ENCODE measurements around the gene UGT1A10. TPM values are rescaled to one million over a fixed set of nuclear protein-coding genes. Genes with fewer than 3 reads are reported as not detected.

The UGT1A10 gene
- polyA plus RNA-seq, 1 experiment = not detected

DNA sequence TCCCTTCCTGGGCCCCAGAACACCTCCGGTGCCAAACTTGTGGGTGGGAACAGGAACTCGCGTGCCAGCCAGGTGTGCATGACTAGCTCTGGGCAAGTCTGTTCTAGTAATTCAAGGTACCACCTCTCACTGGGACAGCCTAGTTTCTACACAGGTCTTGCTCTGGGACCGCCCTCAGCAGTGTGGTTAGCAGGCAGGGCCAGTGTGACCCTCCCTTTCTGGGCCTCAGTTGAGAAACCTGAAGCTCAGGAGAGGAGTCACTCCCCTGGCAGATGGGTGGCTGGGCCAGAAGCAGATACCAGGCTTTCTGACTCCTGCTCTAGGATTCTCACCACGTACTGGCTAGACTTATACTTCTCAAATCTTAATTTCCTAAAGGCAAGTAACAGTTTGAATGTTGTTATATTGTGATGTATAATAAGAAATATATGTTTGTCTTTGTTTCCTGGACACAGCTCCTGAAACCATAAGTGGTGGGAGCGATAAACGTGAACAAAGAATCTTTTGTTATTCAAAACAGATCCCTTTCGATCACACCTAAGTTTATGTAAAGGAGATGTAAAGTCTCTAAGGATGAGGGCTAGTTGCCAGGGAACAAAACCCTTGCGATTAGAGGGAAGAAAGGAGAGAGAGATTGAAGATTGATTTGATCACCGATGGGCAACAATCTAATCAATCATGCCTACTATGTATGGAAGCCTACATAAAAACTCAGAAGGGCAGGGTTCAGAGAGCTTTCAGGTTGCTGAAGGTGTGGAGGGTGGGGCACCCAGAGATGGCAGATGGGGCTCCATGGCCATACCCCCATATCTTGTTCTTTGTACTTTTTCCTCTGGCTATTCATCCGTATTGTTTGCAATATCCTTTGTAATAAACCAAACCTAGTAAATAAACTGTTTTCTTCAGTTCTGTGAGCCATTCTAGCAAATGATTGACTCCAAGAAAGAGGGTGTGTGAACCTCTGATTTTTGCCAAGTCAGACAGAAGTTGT lies 55.5 kb downstream of the UGT1A10 start:
- no peak for DNase-seq (ENCODE audit: low read depth)
- POLR2A ChIA-PET = no interaction called here
- Histone ChIP-seq H3K27me3 (ENCODE audit: control insufficient read depth, insufficient read depth, low read length) (no peaks in the 10 kb centered on the region), H3K4me3 (ENCODE audit: low read depth, low read length) (no peak overlapping the region), H3K36me3 (ENCODE audit: control insufficient read depth, insufficient read depth, low read length) (no peaks in the 10 kb centered on the region)
- CTCF ChIA-PET = interaction anchor here (1.8 kb wide), 1 partner anchor 11 kb away, joined by 6 read pairs; no protein-coding TSS in a partner anchor
- TF ChIP-seq CTCF (IDR thresholded peaks at IDR 0.05; ENCODE audit: insufficient read depth, low read depth, low read length) = no peak

DNA sequence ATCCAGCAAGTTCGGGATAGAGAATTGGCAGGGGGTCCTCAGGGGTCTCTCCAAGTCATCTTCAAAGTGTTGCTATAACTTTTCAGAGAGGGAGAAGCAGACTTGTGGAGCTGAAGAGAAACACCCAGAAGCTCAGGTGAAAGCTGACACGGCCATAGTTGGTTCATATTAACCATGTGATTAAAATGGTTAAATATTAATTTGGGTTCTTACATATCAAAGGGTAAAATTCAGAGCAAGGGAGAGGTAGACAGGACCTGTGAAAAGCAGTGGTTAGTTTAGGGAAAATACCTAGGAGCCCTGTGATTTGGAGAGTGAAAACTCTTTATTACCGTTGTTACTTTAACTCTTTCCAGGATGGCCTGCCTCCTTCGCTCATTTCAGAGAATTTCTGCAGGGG lies 56.4 kb downstream of the UGT1A10 start, which contains the start of gene UGT1A6:
UGT1A6 (plus strand) TSS at position 243 of the 400 bp plus-strand sequence; CDS start at position 358, 115 bp downstream.
- H3K4me3 ChIP-seq (ENCODE audit: low read depth, low read length) = no peak within 1 kb of the TSS
- no peaks in the 10 kb centered on the region for H3K27me3 ChIP-seq (ENCODE audit: control insufficient read depth, insufficient read depth, low read length)
- CTCF ChIA-PET = interaction anchor here (1.1 kb wide), 1 partner anchor 20 kb away, joined by 3 read pairs; the partner anchor contains the start of gene UGT1A5

DNA sequence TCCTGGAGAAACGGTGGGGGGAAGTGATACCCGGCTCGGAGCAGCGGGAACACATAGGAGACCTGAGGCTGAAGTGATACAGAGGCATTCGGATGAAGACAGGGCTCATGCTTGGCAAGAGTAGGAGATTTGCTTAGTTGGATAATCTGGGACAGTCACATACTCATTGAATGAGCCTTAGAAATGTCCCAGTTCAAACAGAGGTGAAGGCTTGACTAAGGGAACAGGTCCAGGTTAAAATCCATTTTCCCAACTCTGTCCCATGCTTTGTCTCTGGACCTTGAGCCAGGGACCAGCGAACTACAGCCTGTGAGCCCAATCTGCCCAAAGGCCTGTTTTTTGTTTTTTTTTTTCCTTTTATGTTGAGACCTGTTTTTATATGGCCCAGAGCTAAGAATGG lies 57.7 kb downstream of the UGT1A10 start:
- no peaks in the 10 kb centered on the region for H3K27me3 ChIP-seq (ENCODE audit: control insufficient read depth, insufficient read depth, low read length)
- ChIA-PET POLR2A (no interaction called here), CTCF (no interaction called here)
- H3K36me3 ChIP-seq (ENCODE audit: control insufficient read depth, insufficient read depth, low read length) = no peaks in the 10 kb centered on the region
- TF ChIP-seq CTCF (IDR thresholded peaks at IDR 0.05; ENCODE audit: insufficient read depth, low read depth, low read length) = no peak
- no peak for DNase-seq (ENCODE audit: low read depth)
- no peak overlapping the region for H3K4me3 ChIP-seq (ENCODE audit: low read depth, low read length)

More for the DNA sequence above, 56.4 kb downstream of the UGT1A10 start, which contains the start of gene UGT1A6:
- POLR2A ChIA-PET = no interaction called here
- DNase-seq (ENCODE audit: low read depth) = no peak
- no peak for TF ChIP-seq CTCF (IDR thresholded peaks at IDR 0.05; ENCODE audit: insufficient read depth, low read depth, low read length)
- no peaks in the 10 kb centered on the region for H3K36me3 ChIP-seq (ENCODE audit: control insufficient read depth, insufficient read depth, low read length)

DNA sequence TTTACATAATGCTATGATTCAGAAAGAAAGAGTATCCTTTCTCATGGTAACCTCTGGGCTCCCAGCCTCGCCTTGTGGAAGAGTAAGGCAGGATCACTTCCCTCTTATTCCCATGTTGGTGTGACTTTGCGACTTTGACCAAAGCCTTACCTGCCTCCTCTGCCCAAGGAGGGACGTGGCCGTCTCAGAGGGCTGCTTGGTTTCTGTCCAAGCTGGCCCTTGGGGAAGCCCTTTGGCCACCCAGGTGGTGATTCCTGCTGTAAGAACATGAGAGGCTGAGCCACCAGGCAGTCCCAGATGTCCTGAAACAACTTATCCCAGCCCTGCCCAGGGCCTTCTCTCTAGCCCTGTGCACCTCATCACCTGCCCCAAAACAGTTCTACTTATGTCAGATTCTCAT lies 62.5 kb downstream of the UGT1A10 start:
- H3K4me3 ChIP-seq (ENCODE audit: low read depth, low read length) = no peak overlapping the region
- no peaks in the 10 kb centered on the region for H3K36me3 ChIP-seq (ENCODE audit: control insufficient read depth, insufficient read depth, low read length)
- H3K27me3 ChIP-seq (ENCODE audit: control insufficient read depth, insufficient read depth, low read length) = no peaks in the 10 kb centered on the region
- CTCF ChIA-PET = interaction anchor here (1.8 kb wide), 1 partner anchor 12 kb away, joined by 7 read pairs; no protein-coding TSS in a partner anchor
- DNase-seq (ENCODE audit: low read depth) = no peak
- TF ChIP-seq CTCF (IDR thresholded peaks at IDR 0.05; ENCODE audit: insufficient read depth, low read depth, low read length) = no peak
- POLR2A ChIA-PET = no interaction called here

DNA sequence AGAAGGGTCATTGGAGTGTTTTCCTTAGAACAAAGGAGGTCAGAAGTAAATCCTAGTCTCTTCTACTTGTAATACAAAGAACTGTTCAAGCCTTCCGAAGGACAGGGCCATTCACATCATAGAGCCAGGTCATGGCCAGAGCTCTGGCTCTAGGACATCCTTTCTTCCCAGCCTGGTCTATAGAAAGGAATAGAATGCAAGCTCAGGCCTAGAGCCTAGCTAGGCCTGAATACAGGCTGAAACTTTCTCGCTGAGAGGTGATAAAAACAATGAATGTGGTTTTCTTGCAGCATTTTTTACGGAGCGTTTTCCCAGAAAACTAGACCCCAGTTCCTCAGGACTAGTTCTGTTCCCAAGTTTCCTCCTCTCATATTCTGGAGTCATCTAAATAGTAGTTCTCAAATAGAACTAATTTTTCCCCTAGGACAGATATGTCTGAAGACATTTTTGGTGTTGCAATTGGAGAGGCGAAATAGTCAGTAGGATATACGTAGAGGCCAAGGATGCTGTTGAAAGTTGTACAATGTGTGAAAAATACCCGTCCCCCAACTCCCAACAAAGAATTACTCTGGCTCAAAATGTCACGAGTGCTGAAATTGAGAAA lies 63.3 kb downstream of the UGT1A10 start:
- H3K27me3 ChIP-seq (ENCODE audit: control insufficient read depth, insufficient read depth, low read length) = no peaks in the 10 kb centered on the region
- TF ChIP-seq CTCF (IDR thresholded peaks at IDR 0.05; ENCODE audit: insufficient read depth, low read depth, low read length) = no peak
- ChIA-PET POLR2A (no interaction called here), CTCF (interaction anchor here (0.6 to 1.8 kb wide), 3 partner anchors 12 to 295 kb away, joined by 3 to 7 read pairs (median 3); no protein-coding TSS in a partner anchor)
- H3K4me3 ChIP-seq (ENCODE audit: low read depth, low read length) = no peak overlapping the region
- H3K36me3 ChIP-seq (ENCODE audit: control insufficient read depth, insufficient read depth, low read length) = no peaks in the 10 kb centered on the region
- no peak for DNase-seq (ENCODE audit: low read depth)

All from BJ (cell line).